Glutamatergic neuron (in vitro differentiated cells): Measurements from ENCODE around the gene FCAR. TPM values are rescaled to one million over a fixed set of nuclear protein-coding genes. Genes with fewer than 3 reads are reported as not detected.
"Not testable (repeated sequence)": the region's sequence is repeated elsewhere in the genome, so short reads cannot be mapped to it uniquely, and the experiment has no call there.

Experiments
- DNase-seq: peaks from one replicate; pipeline ENCODE4 v3.0.0; 2022
- H3K27ac Mint-ChIP-seq: one replicate; pipeline ENCODE4 v1.8.0; 2020; ENCODE audit warnings: mild to moderate bottlenecking, mixed read lengths, inconsistent platforms; ENCODE audit not compliant: unreplicated experiment
- H3K27me3 Mint-ChIP-seq: one replicate; pipeline ENCODE4 v1.8.0; 2020; ENCODE audit warnings: mild to moderate bottlenecking, moderate library complexity, mixed read lengths, inconsistent platforms; ENCODE audit not compliant: unreplicated experiment
- H3K36me3 Mint-ChIP-seq: one replicate; pipeline ENCODE4 v1.8.0; 2020; ENCODE audit warnings: mild to moderate bottlenecking, mixed read lengths, inconsistent platforms; ENCODE audit not compliant: unreplicated experiment
- H3K4me1 Mint-ChIP-seq: one replicate; pipeline ENCODE4 v1.8.0; 2020; ENCODE audit warnings: mild to moderate bottlenecking, low read depth, mixed read lengths, inconsistent platforms; ENCODE audit not compliant: unreplicated experiment
- H3K4me3 Mint-ChIP-seq: one replicate; pipeline ENCODE4 v1.8.0; 2020; ENCODE audit warnings: mild to moderate bottlenecking, mixed read lengths, inconsistent platforms; ENCODE audit not compliant: unreplicated experiment
- H3K9me3 Mint-ChIP-seq: one replicate; pipeline ENCODE4 v1.8.0; 2020; ENCODE audit warnings: mild to moderate bottlenecking, moderate library complexity, mixed read lengths, inconsistent platforms; ENCODE audit not compliant: unreplicated experiment
- CTCF ChIP-seq: fragments of 200-600 bp; sonication (generic); IDR thresholded peaks from one replicate; pipeline ENCODE4 v1.5.0; 2021; ENCODE audit not compliant: partially characterized antibody, unreplicated experiment
- total RNA-seq: library from RNA; stranded (reverse); fragmentation: NEBNext Ultra II Directional; extraction: Animal tissue kit (Norgen Biotek cat#: 25700); gene quantifications from one replicate; pipeline ENCODE4 v1.2.1, GENCODE V29; 2021; ENCODE audit not compliant: unreplicated experiment

The FCAR gene
- total RNA-seq, 1 donor from 2014 or later: not detected

GRCh38 chr19:54850930-54851329 lies 23.1 kb upstream of the FCAR start:
- Mint-ChIP-seq H3K27me3 (peaks cover 8% of the 10 kb centered on the region), H3K36me3 (peaks cover 17% of the 10 kb centered on the region), H3K4me1 (no peaks in the 10 kb centered on the region), H3K4me3 (no peak overlapping the region), H3K27ac (no peak overlapping the region), H3K9me3 (peaks cover 23% of the 10 kb centered on the region)
- DNase-seq: no peak
- TF ChIP-seq CTCF: no peak

- peaks cover 17% of the 10 kb centered on the region for H3K36me3 Mint-ChIP-seq
- H3K4me1 Mint-ChIP-seq: no peaks in the 10 kb centered on the region
- TF ChIP-seq CTCF: no peak
- peaks cover 22% of the 10 kb centered on the region for H3K9me3 Mint-ChIP-seq
- H3K27me3 Mint-ChIP-seq: peaks cover 8% of the 10 kb centered on the region
- DNase-seq: no peak
- H3K27ac Mint-ChIP-seq: no peak overlapping the region
- H3K4me3 Mint-ChIP-seq: no peak overlapping the region
Observed at GRCh38 chr19:54851353-54851752, 22.7 kb upstream of the FCAR start.

GRCh38 chr19:54855241-54855640 lies 18.8 kb upstream of the FCAR start:
- not testable (repeated sequence) for DNase-seq, H3K27me3 Mint-ChIP-seq, H3K4me3 Mint-ChIP-seq, H3K27ac Mint-ChIP-seq, H3K36me3 Mint-ChIP-seq, H3K4me1 Mint-ChIP-seq
- H3K9me3 Mint-ChIP-seq: peaks cover 15% of the 10 kb centered on the region

GRCh38 chr19:54858476-54858875 lies 15.6 kb upstream of the FCAR start:
- not testable (repeated sequence) for H3K27ac Mint-ChIP-seq

GRCh38 chr19:54859421-54859820 lies 14.6 kb upstream of the FCAR start:
- H3K27ac Mint-ChIP-seq, DNase-seq, H3K4me1 Mint-ChIP-seq, H3K9me3 Mint-ChIP-seq, H3K36me3 Mint-ChIP-seq, H3K4me3 Mint-ChIP-seq, H3K27me3 Mint-ChIP-seq: not testable (repeated sequence)

More at GRCh38 chr19:54858476-54858875, 15.6 kb upstream of the FCAR start:
- not testable (repeated sequence) for H3K27me3 Mint-ChIP-seq, H3K4me1 Mint-ChIP-seq, H3K36me3 Mint-ChIP-seq, H3K9me3 Mint-ChIP-seq, H3K4me3 Mint-ChIP-seq, DNase-seq

- not testable (repeated sequence) for H3K27ac Mint-ChIP-seq, H3K27me3 Mint-ChIP-seq, H3K9me3 Mint-ChIP-seq, DNase-seq, H3K4me3 Mint-ChIP-seq, H3K36me3 Mint-ChIP-seq, H3K4me1 Mint-ChIP-seq
Observed at GRCh38 chr19:54863459-54863858, 10.6 kb upstream of the FCAR start.

GRCh38 chr19:54871696-54872095 lies 2.3 kb upstream of the FCAR start:
- no peaks in the 10 kb centered on the region for H3K36me3 Mint-ChIP-seq
- no peaks in the 10 kb centered on the region for H3K4me1 Mint-ChIP-seq
- peaks cover under 1% of the 10 kb centered on the region for H3K27me3 Mint-ChIP-seq
- no peak overlapping the region for H3K4me3 Mint-ChIP-seq
- no peak for TF ChIP-seq CTCF
- no peak for DNase-seq
- H3K27ac Mint-ChIP-seq: no peak overlapping the region
- peaks cover 3% of the 10 kb centered on the region for H3K9me3 Mint-ChIP-seq
